Measurements from ENCODE around the gene THSD7B. TPM values are rescaled to one million over a fixed set of nuclear protein-coding genes. Genes with fewer than 3 reads are reported as not detected.
A peak's percentile ranks its signal among the peaks of the same experiment; 100 is the strongest.
"Not testable (repeated sequence)": the region's sequence is repeated elsewhere in the genome, so short reads cannot be mapped to it uniquely, and the experiment has no call there.

THSD7B gene
- polyA plus RNA-seq, 1 donor: 5.4 TPM

DNA sequence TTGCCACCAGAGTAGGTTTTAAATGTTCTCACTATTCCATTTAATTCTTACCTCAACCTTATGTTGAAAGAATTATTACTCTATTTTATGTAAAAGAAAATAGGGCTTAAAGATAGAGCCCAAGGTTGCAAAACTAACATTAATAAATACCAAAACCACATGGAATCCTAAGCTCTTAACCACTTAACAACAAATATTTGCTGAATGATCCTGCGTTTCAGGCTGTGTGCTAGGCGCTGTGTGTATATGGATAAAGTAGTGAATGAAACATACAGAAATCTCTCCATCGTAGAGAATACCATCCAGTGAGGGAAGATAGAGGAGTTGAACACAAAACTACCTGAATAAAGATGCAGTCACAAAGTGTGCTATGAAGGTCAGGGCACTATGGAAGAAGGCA lies 485.1 kb downstream of the THSD7B start:
- no peak for DNase-seq

DNA sequence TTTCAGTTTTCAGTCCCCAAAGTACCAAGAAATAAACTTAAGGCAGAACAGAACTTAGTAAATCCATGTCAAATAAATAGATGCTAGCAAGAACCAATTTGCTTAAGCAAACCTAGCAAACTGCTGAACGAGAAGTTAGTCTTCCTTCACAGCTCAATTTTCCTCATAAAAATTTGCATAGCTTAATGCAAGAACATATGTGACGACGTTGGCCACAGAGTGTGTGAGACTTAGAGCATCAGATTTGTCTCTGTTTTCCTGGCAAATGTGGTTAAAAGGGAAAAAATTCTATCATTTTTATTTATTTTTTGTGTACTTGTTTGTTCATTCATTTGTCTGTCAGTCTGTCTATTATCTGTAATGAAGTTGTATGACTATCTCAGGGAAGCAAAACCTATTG lies 485.7 kb downstream of the THSD7B start:
- no peak for DNase-seq

DNA sequence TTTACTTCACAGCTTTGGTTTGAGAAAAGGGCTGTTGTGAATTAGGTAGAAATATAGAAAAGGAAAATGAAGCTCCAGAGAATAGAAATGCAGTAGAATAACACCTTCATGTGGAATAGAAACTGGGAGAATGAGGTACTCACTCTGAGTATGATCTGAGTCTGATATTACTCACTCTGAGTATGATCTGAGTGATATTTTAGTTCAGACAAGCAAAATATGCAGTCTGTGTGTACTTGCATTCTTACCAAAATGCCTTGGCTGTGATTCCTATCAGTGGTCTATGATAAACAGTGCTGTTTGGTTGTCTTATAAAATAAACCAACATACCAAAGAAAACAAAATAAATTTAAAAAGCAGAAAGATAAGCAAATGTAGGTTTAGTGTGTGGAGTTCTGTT lies 487.6 kb downstream of the THSD7B start:
- DNase-seq: no peak

DNA sequence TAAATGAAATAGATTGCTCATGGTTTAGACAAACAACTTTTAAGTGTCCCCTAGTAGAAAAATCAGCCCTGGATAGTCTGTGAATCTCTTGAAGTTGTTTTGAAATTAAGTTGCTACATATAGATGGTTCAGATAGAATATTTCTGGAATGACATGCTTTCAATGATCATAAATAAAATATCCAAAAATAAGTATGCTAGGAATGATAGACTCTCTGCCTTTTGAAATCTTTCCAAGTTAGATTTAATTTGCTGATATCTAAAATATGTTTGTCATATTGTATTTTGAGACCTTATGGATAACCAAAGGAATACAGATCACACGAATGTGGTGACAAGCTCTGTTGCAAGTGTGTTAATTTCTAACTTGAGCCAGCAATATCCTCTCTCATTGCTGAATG lies 488.7 kb downstream of the THSD7B start:
- DNase-seq: no peak

DNA sequence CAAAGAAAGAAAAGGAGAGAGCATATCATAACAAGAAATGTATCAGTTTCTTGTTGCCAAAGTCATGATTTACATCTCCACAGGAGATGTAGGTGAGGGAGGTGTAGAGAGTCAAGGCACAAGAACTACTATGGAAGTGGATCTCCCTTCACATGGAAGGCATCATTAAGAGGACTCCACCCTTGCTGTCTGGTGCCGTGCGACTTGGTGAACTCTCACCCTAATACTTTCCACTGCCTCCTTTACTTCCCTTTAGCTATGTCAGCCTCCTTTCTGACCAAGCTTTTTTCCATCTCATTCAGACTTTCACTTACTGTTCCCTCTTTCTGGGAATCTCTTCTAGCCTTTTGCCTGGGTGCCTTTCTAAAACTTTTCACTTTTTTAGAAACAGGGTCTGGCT lies 490.0 kb downstream of the THSD7B start:
- DNase-seq: no peak

DNA sequence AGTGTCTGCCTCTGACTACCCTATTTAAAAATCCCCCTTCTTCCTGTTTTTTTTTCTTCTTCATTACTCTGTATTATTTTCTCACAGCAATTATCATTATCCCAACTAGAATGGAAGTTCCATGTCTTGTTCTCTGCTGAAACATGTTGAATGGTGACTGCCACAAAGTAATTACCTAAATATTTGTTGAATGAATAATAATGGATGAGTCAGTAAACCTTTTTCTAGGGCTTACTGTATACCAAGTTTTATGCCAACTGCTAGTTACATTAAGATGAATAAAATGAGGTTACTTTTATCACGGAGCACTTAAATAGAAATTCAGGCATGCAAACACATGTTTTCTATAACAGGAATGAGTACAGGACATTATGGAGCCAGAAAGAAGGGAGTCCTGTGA lies 490.6 kb downstream of the THSD7B start:
- no peak for DNase-seq

DNA sequence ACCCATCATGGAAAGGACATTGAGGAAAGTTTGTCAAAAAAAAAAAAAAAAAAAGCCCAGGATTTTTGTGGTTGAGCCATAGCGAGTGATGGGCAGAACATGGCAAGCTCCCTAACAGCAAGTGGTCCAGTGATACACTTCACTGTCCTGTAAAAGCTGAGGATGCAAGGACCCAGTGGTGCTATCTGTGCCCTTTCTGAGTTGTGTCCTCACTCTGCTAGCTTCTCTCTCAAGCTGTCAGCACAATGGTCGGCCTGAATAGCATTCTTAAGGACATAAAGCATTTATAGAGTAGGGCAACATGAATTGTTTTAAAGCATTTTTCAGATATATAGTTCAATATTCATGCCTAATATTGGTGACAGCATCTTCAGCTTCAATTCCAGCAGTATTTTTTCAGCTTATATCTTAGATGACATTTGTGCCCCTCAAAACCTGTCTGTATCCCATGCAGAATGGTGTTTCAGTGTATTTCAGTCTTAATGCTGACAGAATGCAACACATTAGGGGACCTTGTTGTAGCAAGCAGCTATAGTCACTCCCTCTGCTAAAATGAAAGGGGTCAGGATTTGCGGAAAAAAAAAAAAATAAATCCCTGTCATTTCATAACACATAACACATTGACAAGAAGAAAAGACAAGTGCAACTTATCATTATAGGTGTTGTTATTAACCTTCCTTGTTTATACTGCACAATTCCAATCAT lies 496.7 kb downstream of the THSD7B start:
- DNase-seq: no peak

DNA sequence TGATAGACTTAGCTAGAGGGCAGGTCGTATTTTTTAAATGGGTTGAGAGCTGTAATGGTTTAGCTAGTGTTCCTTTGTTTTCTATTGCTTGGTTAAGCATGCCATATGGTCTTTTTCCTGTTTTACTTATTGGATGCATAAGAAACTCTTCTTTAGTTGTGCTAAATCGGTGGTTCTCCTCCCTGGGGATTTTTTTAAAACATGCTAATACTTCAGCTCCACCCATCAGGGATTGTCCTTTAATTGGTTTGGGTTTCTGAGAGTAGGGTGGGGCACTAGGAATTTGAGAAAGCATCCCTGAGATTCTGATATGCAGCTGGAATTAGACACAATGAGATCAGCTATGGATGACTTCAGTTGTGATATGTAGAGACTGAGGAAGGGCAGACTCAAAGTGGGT lies 497.2 kb downstream of the THSD7B start:
- DNase-seq: no peak

DNA sequence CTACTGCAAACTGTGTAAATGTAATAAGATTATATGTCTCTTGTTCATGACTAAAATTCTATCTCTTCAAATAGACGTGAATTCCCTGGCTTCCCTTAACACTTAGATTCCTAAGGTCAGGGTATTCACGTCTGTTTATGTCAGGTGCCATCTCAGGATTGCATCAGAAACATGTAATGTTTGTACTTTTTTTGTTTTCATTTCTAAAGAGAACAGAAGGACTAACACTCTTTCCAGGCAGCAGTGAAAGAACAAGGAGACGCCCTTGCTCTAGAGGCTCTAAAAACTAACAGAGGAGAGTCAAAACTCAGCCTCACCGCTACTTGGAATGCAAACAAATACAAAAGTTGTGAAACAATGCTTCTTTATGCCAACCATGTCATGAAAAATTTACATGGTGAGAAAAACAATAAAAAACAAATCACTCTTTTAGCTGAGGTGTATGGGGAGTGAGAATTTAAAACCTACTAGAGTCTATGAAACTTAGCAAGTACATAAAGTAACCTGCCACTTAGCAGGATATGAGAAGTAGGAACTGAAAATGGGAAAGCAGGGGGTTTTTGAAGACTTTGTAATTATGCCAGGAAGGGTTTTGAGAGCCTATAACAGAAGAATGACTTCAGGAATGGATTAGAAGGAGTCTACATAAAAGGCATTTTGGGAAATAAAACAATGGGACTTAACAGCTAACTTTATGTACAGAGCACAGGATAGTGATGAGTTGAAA lies 522.7 kb downstream of the THSD7B start:
- no peak for DNase-seq

DNA sequence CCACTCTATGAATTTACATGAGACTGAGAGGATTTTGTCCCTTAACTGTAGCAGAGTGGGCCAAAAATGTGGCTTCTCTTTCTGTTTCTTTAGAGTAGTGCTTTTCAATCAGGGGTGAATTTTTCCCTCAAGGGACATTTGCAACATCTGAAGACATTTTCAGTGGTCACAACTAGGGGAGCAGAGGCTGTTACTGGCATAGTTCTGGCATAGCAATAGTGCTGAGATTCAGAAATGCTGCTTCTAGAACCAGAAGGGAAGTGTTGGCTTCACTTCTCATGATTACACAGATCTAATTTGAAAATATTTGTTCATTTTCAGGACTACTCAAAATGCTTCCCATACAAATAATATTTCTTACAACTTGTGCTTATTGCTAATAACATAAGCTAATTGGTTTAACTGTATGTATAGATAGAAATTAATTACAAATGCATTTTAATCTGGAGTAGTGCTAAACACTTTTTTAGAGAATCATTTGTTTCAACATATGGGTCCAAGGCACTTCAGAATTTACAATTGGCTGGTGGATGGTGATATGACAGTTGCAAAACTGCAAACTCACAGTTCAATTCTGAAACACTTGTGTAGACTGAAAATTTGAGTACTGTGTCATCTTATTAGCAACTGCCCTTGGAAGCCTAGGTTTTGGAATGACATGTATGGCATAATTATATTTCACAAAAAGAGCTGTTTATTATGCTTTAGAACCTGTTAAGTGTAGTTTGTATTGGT lies 526.7 kb downstream of the THSD7B start:
- no peak for DNase-seq

DNA sequence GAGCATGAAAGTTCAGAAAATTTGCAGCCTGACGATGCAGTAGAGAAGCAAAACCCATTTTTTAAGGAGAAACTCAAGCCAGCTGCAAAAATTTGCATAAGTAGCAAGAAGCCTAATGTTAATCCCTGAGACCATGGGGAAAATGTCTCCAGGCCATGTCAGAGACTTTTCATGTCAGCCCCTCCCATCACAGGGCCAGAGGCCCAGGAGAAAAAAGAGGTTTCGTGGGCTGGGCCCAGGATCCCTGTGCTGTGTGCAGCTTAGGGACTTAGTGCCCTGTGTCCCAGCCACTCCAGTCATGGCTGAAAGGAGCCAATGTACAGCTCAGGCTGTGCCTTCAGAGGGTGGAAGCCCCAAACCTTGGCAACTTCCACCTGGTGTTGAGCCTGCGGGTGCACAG lies 533.0 kb downstream of the THSD7B start:
- DNase-seq: no peak

DNA sequence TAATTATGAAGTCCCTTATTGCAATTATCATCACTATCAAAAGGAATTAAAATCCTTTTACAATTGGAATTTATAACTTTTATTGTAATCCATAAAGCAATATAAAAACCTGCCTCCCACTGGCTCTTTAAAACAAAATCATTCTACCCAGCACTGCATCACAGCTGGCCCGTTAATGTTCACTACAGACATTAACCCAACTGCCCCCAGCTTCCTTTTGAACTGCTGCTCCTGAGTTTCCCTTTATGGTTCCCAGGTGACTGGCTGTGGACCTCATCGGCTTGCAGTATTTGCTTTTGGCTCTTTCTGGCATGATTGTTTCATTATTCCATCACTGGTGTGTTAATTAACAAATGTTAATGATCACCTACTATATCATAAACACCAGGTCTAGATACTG lies 535.6 kb downstream of the THSD7B start:
- DNase-seq: no peak

DNA sequence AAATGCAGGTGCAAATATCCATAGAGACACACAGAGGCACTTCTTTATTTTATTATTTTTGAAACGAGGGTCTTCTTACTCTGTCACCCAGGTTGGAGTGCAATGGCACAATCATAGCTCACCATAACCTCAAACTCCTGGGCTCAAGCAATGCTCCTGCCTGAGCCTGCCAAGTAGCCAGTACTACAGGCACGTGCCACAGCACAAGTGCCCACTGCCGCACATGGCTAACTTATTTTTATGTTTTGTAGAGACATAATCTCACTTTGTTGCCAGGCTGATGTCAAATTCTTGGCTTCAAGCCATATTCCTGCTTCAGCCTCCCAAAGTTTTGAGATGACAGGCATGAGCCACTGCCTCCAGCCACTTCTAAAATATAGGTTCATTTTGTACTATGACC lies 537.6 kb downstream of the THSD7B start:
- no peak for DNase-seq

DNA sequence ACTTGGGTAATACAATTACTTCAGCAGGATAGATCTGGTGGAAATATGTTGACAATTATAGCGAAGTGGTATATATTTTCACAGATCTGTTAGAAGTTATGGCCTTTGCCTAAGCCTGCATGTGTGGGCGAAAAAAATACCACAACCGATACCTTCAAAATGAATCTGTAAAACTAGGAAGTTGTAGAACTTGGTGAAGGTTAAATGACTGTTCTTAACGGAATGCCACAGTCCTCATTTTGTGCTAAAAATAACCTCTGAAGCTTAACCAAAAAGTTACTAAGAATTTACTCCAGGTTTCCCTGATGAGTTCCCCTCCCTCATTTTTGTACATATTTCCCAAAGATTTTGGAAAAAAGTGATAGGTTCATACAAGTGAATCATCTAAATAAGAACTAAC lies 550.7 kb downstream of the THSD7B start:
- DNase-seq: no peak

DNA sequence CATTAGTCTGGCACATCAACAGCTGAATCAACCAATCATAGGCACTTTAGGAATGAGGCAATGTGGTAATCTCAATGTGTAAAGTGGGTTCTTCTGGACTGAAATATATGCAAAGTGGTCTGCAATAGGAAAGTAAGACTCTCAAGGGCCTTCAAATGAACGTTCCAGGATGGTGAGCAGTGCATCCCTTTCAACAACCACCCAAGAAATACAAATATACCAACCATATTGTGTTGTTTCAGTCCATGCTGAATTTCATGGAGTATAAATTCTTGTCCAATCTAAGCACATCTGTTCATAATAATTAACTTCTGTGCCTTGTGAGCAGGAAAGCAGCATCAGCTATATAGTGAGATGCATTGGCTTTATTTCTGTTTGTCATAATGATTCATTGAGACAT lies 556.2 kb downstream of the THSD7B start:
- no peak for DNase-seq

DNA sequence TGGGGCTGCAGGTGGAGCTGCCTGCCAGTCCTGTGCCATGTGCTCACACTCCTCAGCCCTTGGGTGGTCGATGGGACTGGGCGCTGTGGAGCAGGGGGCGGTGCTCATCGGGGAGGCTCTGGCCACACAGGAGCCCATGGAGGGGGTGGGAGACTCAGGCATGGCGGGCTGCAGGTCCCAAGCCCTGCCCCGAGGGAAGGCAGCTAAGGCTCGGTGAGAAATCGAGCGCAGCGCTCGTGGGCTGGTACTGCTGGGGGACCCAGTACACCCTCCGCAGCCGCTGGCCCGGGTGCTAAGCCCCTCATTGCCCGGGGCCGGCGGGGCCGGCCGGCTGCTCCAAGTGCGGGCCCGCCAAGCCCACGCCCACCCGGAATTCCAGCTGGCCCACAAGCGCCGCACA lies 566.2 kb downstream of the THSD7B start:
- not testable (repeated sequence) for DNase-seq

DNA sequence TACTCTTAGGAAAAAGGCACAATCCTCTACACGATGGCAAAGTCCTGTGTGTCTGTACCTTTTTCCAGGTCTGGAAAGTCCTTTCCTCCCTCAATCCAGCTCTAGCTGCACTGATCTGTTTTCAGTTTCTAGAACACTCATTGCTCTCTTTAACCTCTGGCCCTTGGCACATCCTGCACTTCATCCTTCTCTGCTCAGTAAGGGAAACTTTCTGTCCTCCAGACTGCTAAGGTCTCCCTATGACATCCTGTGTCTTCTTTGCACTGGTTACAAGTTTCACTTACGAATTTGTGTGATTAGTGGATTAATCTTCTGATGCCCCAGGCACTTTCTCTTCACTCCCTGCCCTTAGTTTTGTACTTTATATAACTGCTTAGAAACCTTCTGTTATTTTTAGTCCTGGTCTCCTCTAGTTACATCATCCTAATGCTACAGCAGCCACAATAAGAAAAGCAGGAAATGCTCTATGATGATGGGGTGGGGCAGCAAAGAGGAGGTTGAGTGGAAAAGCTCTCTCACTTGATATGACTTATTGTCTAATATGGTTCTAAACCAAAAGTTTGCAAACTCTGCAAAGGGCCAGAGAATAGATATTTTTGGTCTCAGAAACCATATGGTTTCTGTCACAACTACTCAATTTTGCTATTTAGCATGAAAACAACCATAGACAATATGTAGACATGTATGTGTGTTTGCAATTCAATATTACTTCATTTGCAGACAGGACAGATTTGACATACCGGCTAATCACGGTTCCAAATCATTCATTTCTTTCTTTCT lies 568.2 kb downstream of the THSD7B start:
- peak; percentile 1 for DNase-seq

DNA sequence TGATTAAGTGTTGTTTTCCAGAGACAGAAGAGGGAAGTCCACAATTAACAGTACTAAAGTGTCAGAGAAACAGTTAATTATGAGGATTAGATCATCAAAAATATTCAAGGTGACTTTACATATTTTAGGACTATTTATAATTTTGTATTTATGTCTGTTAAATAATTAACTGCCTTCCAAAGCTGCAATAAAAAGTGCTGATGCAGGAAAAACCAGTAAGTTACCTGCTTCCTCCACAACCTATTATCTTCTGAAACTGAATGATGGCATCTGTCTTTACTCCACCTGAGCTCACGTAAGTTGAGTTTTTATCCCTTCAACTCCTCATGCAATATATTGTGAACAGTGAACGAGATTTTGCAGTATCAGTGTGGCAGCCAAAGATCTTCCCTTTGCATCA lies 570.7 kb downstream of the THSD7B start:
- DNase-seq: no peak

DNA sequence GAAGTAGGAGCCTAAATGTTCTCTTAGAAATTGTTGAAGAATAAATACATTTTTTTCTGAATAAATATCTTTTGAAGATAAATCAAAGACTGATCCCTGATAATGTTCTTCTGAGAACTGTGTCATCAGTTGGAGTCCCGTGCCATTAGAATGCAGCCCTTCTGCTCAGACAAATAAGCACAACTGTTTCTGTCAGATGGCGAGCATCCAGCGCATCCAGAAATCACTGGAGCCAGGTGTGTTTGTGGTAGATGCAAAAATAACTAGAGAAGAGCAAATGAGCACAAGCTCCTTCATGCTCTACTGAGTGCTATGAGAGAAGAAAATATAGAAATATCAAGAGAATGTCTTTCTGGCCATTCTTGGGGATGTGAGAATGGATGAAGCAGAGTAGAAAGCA lies 573.7 kb downstream of the THSD7B start:
- no peak for DNase-seq

DNA sequence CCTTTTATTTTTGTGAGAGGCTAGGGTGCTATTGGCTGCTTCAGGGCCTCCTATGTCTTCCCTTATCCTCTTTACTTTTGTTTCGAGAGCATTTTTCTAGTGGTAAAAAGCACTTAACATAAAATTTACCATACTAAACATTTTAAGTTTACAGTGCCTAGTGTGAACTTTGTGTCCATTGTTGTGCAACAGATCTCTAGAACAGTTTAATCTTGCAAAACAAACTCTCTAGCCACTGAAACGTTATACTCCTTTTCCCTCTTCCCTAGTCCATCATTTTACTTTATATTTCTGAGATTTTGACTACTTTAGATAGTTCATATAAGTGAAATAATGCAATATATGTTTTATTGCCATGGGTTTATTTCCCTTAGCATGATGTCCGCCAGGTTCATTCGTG lies 580.6 kb downstream of the THSD7B start:
- no peak for DNase-seq

DNA sequence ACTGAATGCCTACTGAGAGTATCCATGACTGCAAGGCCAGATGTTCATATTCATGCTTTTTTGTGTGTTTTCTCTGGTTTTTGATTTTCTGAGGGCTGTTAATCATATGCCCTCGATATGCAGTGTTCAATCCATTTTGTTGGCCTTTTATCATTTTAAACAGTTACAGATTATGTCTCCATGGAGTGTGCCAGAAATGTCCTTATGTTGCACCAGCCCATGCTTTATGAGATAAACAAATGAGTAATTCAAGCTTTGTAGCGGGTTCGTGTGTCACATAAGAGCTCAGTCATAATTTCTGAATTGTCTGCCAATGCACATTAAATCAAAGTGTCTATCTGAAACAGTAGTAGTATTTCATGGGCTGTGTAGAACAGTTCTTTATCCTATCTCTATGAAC lies 583.0 kb downstream of the THSD7B start:
- no peak for DNase-seq

DNA sequence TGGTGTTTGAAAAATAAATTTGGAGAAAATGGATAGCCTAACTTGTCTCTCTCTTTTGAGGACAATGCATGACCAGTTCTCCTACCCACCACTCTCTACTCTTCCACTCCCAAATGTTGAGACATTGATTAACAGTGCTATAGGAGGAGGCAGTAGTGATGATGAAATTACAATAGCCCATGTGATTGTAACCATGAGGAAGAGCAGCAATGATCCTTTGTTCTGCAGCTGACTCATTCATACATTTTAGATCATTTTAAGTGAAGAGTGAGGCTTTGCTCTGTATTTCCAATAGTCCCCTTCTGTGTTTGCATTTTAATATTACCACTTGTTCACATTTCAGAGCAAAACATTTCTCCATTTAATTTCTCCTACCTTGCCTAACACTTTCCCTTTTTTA lies 592.3 kb downstream of the THSD7B start:
- DNase-seq: no peak

DNA sequence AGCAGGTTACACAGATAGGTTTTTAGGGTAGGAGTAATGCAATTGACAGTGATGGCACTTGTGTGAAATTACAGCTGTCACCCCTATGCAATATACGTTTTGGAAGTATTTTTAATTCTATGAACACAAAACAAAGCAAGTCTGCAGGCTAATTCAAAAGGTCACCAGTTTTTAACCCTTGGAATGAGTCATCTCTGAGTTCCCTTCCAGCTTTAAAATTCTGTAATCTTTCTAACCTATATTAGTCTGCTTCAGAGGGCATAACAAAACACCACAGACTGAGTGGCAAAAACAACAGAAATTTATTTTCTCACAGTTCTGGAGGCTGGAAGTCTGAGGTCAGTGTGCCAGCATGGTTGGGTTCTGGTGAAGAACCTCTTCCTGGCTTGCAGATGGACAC lies 602.0 kb downstream of the THSD7B start:
- DNase-seq: no peak

All from left kidney (tissue), 2 donors.